SK-N-SH (cell line): ENCODE measurements around the gene TTC9B. TPM values are rescaled to one million over a fixed set of nuclear protein-coding genes. Genes with fewer than 3 reads are reported as not detected.

Source experiments
- CTCF ChIA-PET: fragments of 300-600, 350-600 bp; formaldehyde crosslinking; extraction: SDS; loops from one replicate; lab custom pipeline; 2021; lab: Yijun Ruan, JAX
- POLR2A ChIA-PET: fragments of 350-600 bp; sonication (Branson Sonifier 250); formaldehyde crosslinking; extraction: SDS; loops from one replicate; lab custom pipeline; 2020; ENCODE audit warnings: antibody characterized with exemption, inconsistent platforms; lab: Yijun Ruan, JAX
- DNase-seq: peaks from one replicate; pipeline ENCODE4 v3.0.0; 2012
- H2AFZ ChIP-seq: fragments of 200-600 bp; sonication (generic); 2 replicates; pipeline ENCODE4 v1.8.1; 2016; ENCODE audit warnings: antibody characterized with exemption, mild to moderate bottlenecking, low read depth
- H3F3A ChIP-seq: fragments of 200-600 bp; sonication (generic); replicated peaks from 2 replicates; pipeline ENCODE3; 2016; ENCODE audit warnings: antibody characterized with exemption, mild to moderate bottlenecking; ENCODE audit not compliant: insufficient read depth
- H3K27ac ChIP-seq, 2 experiments: fragments of 200-500 bp in 1 of 2; fragments of 200-600 bp in 1 of 2; sonication (Bioruptor generic) in 1 of 2; sonication (generic), shearing (Covaris generic) in 1 of 2; 2 replicates each; pipeline versions ENCODE4 v1.5.1 to v1.6.1; 2014 to 2016; ENCODE audit warnings: low read depth in 2 of 2, inconsistent platforms in 1 of 2, low read length in 1 of 2, mild to moderate bottlenecking in 1 of 2, mixed read lengths in 1 of 2
- H3K27me3 ChIP-seq: fragments of 200-600 bp; sonication (generic), shearing (Covaris generic); 2 replicates; pipeline ENCODE4 v1.6.1; 2016; ENCODE audit warnings: mixed run types; ENCODE audit not compliant: insufficient read depth
- H3K36me3 ChIP-seq, 2 experiments: fragments of 200-500 bp in 1 of 2; fragments of 200-600 bp in 1 of 2; sonication (Bioruptor generic) in 1 of 2; sonication (generic) in 1 of 2; replicated peaks in 1 of 2; 2 replicates each; pipeline versions ENCODE3 to v1.5.1; 2014 to 2016; ENCODE audit warnings: low read length in 1 of 2, mild to moderate bottlenecking in 1 of 2; ENCODE audit not compliant: insufficient read depth in 2 of 2, control insufficient read depth in 1 of 2
- H3K4me1 ChIP-seq, 2 experiments: fragments of 200-500 bp in 1 of 2; fragments of 200-600 bp in 1 of 2; sonication (Bioruptor generic) in 1 of 2; sonication (generic), shearing (Covaris generic) in 1 of 2; 2 replicates each; pipeline versions ENCODE4 v1.5.1 to v1.6.1; 2014 to 2016; ENCODE audit warnings: low read depth in 1 of 2, low read length in 1 of 2, mixed run types in 1 of 2; ENCODE audit not compliant: insufficient read depth in 2 of 2, control insufficient read depth in 1 of 2
- H3K4me2 ChIP-seq: fragments of 200-600 bp; sonication (generic), shearing (Covaris generic); 2 replicates; pipeline ENCODE4 v1.6.1; 2017; ENCODE audit warnings: mixed run types
- H3K4me3 ChIP-seq, 2 experiments: fragments of 200-500 bp in 1 of 2; fragments of 200-600 bp in 1 of 2; sonication (Bioruptor generic) in 1 of 2; sonication (generic), shearing (Covaris generic) in 1 of 2; 2 replicates each; pipeline versions ENCODE4 v1.5.1 to v1.8.1; 2014 to 2016; ENCODE audit warnings: low read depth in 2 of 2, inconsistent platforms in 1 of 2, low read length in 1 of 2, mild to moderate bottlenecking in 1 of 2, mixed read lengths in 1 of 2, moderate library complexity in 1 of 2
- H3K79me2 ChIP-seq: fragments of 200-600 bp; sonication (generic); 2 replicates; pipeline ENCODE4 v1.8.1; 2017; ENCODE audit warnings: mild to moderate bottlenecking; ENCODE audit not compliant: insufficient read depth
- H3K9ac ChIP-seq: fragments of 200-600 bp; sonication (generic); 2 replicates; pipeline ENCODE4 v1.6.1; 2017; ENCODE audit warnings: mixed run types
- H3K9me2 ChIP-seq: fragments of 200-600 bp; sonication (generic); 2 replicates; pipeline ENCODE4 v1.6.1; 2017; ENCODE audit warnings: mixed run types
- H3K9me3 ChIP-seq: fragments of 200-600 bp; sonication (generic); 2 replicates; pipeline ENCODE4 v1.6.1; 2017; ENCODE audit warnings: mixed run types, mild to moderate bottlenecking, moderate library complexity
- H4K20me1 ChIP-seq: fragments of 200-600 bp; sonication (generic); 2 replicates; pipeline ENCODE4 v1.6.1; 2017; ENCODE audit warnings: mild to moderate bottlenecking, mixed run types; ENCODE audit not compliant: insufficient read depth
- EP300 ChIP-seq, 2 experiments: IDR thresholded peaks; 2 replicates each; pipeline versions ENCODE4 v1.4.0 to v1.6.1; 2012; ENCODE audit warnings: borderline replicate concordance in 1 of 2, low read depth in 1 of 2, low read length in 1 of 2
- FOXM1 ChIP-seq: IDR thresholded peaks from 2 replicates; pipeline ENCODE4 v1.4.0; 2012; ENCODE audit warnings: low read depth, mild to moderate bottlenecking
- NRF1 ChIP-seq: IDR thresholded peaks from 2 replicates; pipeline ENCODE4 v1.6.1; 2012; ENCODE audit warnings: low read depth, mild to moderate bottlenecking, low read length
- POLR2AphosphoS5 ChIP-seq: IDR thresholded peaks from 2 replicates; pipeline ENCODE4 v1.6.1; 2012; ENCODE audit warnings: low read depth, low read length
- RCOR1 ChIP-seq: fragments of 150-350 bp; IDR thresholded peaks from 2 replicates; pipeline ENCODE4 v1.6.1; 2017; ENCODE audit warnings: antibody characterized with exemption, low read length
- RFX5 ChIP-seq: IDR thresholded peaks from 2 replicates; pipeline ENCODE4 v1.6.1; 2012; ENCODE audit warnings: mild to moderate bottlenecking, improper control_type of control experiment, low read length
- RXRA ChIP-seq: IDR thresholded peaks from 2 replicates; pipeline ENCODE4 v1.4.0; 2012; ENCODE audit warnings: low read depth, mild to moderate bottlenecking, borderline replicate concordance
- TAF1 ChIP-seq: IDR thresholded peaks from 2 replicates; pipeline ENCODE4 v1.6.1; 2012; ENCODE audit warnings: low read depth, mild to moderate bottlenecking, low read length, moderate library complexity, borderline replicate concordance
- TCF12 ChIP-seq: IDR thresholded peaks from 2 replicates; pipeline ENCODE4 v1.4.0; 2012
- YY1 ChIP-seq: IDR thresholded peaks from 2 replicates; pipeline ENCODE4 v1.4.0; 2012; ENCODE audit warnings: low read depth, mild to moderate bottlenecking
- WGBS: methylation state at CpG from one replicate; pipeline ENCODE4 v1.1.6; 2017; ENCODE audit warnings: low lambda C conversion rate; 5-methylcytosine and 5-hydroxymethylcytosine counted together
- polyA plus RNA-seq, 3 experiments: library from polyadenylated mRNA; depleted of rRNA; stranded (reverse); fragments of >200 nt; gene quantifications; 2 replicates each; pipeline ENCODE4 v1.2.3, GENCODE V29; 2012
- TF ChIP-seq, protein P1 (sequence below): IDR thresholded peaks from 2 replicates; pipeline ENCODE4 v1.4.0; 2012; ENCODE audit warnings: low read depth

TTC9B gene
- polyA plus RNA-seq, 1 of the 3 experiments (the other 2 are of a cell fraction), result 0.30 TPM

DNA sequence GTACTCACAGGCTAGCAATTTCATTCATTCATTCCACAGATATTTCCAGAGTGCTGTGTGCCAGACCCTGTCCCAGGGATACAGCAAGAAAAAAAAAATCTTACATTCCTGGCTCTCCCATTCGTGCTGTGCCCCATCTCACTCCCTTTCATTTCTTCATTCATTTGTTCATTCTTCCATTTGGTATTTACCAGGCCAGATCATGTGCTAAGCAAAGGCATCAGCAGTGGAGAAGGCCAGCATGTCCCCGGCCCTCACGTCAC lies 24.7 kb downstream of the TTC9B start:
- H3K4me1 ChIP-seq, result peaks cover 5 to 11% of the 10 kb centered on the region in 2 experiments; a peak in 2 of 4 replicates
- TF ChIP-seq RCOR1 (no peak), POLR2AphosphoS5 (no peak), TAF1 (no peak), RFX5 (no peak), YY1 (no peak)
- TF ChIP-seq, protein P1, sequence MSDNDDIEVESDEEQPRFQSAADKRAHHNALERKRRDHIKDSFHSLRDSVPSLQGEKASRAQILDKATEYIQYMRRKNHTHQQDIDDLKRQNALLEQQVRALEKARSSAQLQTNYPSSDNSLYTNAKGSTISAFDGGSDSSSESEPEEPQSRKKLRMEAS, result no peak
- TF ChIP-seq, all 33 proteins: peak for 0
- 0 out of 2 replicates have a peak, but pooled peaks cover 4% of the 10 kb centered on the region for H4K20me1 ChIP-seq
- no peaks in the 10 kb centered on the region for H3F3A ChIP-seq
- peaks cover 6% of the 10 kb centered on the region; the same call in 1 of the 2 replicates for H3K79me2 ChIP-seq
- H3K27ac ChIP-seq, result no peak overlapping the region
- no peaks in the 10 kb centered on the region for H3K36me3 ChIP-seq
- H3K9me3 ChIP-seq, result no peaks in the 10 kb centered on the region
- H3K9me2 ChIP-seq, result no peaks in the 10 kb centered on the region
- ChIA-PET CTCF (interaction anchor here (1.0 to 1.6 kb wide), 3 partner anchors 23 to 53 kb away, joined by 3 to 4 read pairs (median 4); no protein-coding TSS in a partner anchor), POLR2A (no interaction called here)
- no peak overlapping the region for H3K9ac ChIP-seq
- H2AFZ ChIP-seq, result no peak overlapping the region
- no peaks in the 10 kb centered on the region for H3K27me3 ChIP-seq
- 89% methylated on average over 3 of the region's 3 CpGs for WGBS
- no peak for DNase-seq
- H3K4me2 ChIP-seq, result 0 out of 2 replicates have a peak overlapping the region, but pooled peaks have one; percentile 95
- H3K4me3 ChIP-seq, result no peak overlapping the region

DNA sequence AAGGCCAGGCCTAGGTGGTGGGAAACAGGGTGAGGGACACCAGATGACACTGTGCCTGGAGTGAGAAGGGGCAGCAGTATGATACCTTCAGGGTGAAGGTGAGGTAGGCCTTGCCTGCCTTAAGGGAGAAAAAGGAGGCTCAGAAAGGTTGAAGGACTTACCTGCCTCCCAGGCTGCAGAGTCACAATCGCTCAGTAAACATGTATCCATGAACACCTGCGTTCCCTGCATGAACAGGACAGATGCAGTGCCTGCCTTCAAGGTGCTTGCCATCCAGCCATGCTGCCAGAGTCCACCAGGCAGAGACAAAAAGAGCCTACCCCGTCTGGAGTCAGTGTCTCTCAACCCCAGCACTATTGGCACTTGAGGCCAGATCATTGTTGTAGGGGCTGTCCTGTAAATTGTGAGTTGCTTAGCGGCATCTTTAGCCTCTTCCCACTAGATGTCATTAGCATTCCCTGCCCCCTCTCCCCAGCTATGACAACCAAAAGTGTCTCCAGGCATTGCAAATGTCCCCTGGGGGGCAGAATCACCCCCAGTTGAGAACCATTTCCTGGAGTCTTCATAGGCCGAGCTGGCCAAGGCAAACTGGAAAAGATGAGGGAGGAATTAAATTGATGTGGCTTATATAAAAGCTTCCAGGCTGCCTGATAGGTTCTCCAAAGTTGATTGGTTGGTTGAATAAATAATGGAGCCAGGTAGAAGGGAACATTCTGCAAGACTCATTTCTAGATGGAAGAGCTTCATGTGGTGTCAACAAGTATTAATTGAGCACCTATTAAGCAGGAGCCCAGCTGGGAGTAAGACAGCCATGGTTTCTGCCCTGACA lies 25.2 kb downstream of the TTC9B start:
- Histone ChIP-seq H3K4me3 (peak overlapping the region; percentile 73 to 81), H3K4me1 (peaks cover 5 to 11% of the 10 kb centered on the region in 2 experiments; a peak in 2 of 4 replicates), H3K79me2 (peaks cover 6% of the 10 kb centered on the region; the same call in 1 of the 2 replicates), H3K9me2 (no peaks in the 10 kb centered on the region), H3K36me3 (no peaks in the 10 kb centered on the region), H3K27me3 (no peaks in the 10 kb centered on the region), H3K9me3 (no peaks in the 10 kb centered on the region), H4K20me1 (0 out of 2 replicates have a peak, but pooled peaks cover 4% of the 10 kb centered on the region), H2AFZ (no peak overlapping the region), H3K27ac (no peak overlapping the region), H3K9ac (no peak overlapping the region), H3F3A (no peaks in the 10 kb centered on the region), H3K4me2 (peak overlapping the region; percentile 95)
- ChIA-PET CTCF (interaction anchor here (1.0 to 3.5 kb wide), 4 partner anchors 24 to 53 kb away, joined by 3 to 20 read pairs (median 4); partner anchors contain the start of gene TTC9B), POLR2A (no interaction called here)
- TF ChIP-seq TCF12 (no peak), RXRA (no peak), EP300 (IDR thresholded peaks at IDR 0.05; ENCODE audit: borderline replicate concordance in 1 of 2, low read depth in 1 of 2, low read length in 1 of 2) (no peak), NRF1 (no peak), FOXM1 (no peak)
- DNase-seq, result no peak
- WGBS, result 100% methylated on average over 4 of the region's 5 CpGs
